ENCODE results near the gene PBOV1.

DNA sequence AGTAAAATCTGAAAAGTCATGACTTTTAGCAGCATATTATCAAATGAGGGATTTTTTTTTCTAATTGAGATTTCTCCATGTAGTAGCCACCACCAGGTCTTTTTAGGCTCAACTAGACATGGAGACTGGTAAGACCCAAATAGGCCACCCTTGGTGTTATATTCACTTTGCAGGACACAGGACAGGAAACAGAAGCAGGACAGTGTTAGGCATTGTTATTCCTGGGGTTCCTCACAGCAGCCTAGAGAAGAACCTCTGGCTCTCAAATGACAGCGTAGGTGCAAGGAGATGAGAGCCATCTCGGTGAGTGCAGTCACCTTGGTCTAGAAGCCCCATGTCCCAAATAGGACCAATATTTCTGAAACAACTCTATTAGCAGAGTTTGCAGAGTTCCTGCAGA is 19.2 kb upstream of the PBOV1 start:
- TF ChIP-seq, protein P1, sequence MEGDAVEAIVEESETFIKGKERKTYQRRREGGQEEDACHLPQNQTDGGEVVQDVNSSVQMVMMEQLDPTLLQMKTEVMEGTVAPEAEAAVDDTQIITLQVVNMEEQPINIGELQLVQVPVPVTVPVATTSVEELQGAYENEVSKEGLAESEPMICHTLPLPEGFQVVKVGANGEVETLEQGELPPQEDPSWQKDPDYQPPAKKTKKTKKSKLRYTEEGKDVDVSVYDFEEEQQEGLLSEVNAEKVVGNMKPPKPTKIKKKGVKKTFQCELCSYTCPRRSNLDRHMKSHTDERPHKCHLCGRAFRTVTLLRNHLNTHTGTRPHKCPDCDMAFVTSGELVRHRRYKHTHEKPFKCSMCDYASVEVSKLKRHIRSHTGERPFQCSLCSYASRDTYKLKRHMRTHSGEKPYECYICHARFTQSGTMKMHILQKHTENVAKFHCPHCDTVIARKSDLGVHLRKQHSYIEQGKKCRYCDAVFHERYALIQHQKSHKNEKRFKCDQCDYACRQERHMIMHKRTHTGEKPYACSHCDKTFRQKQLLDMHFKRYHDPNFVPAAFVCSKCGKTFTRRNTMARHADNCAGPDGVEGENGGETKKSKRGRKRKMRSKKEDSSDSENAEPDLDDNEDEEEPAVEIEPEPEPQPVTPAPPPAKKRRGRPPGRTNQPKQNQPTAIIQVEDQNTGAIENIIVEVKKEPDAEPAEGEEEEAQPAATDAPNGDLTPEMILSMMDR (tag by site-specific recombination; IDR thresholded peaks at IDR 0.05): no peak
- no peak for TF ChIP-seq ZNF354C (tag by site-specific recombination; IDR thresholded peaks at IDR 0.05; ENCODE audit: borderline replicate concordance, low read depth)
- TF ChIP-seq, protein P2, sequence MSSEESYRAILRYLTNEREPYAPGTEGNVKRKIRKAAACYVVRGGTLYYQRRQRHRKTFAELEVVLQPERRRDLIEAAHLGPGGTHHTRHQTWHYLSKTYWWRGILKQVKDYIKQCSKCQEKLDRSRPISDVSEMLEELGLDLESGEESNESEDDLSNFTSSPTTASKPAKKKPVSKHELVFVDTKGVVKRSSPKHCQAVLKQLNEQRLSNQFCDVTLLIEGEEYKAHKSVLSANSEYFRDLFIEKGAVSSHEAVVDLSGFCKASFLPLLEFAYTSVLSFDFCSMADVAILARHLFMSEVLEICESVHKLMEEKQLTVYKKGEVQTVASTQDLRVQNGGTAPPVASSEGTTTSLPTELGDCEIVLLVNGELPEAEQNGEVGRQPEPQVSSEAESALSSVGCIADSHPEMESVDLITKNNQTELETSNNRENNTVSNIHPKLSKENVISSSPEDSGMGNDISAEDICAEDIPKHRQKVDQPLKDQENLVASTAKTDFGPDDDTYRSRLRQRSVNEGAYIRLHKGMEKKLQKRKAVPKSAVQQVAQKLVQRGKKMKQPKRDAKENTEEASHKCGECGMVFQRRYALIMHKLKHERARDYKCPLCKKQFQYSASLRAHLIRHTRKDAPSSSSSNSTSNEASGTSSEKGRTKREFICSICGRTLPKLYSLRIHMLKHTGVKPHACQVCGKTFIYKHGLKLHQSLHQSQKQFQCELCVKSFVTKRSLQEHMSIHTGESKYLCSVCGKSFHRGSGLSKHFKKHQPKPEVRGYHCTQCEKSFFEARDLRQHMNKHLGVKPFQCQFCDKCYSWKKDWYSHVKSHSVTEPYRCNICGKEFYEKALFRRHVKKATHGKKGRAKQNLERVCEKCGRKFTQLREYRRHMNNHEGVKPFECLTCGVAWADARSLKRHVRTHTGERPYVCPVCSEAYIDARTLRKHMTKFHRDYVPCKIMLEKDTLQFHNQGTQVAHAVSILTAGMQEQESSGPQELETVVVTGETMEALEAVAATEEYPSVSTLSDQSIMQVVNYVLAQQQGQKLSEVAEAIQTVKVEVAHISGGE (tag by site-specific recombination; conservative IDR thresholded peaks at IDR 0.05; ENCODE audit: low read depth): no peak
- no peak for TF ChIP-seq ZNF169 (tag by site-specific recombination; IDR thresholded peaks at IDR 0.05)
- no peak for TF ChIP-seq ZFP3 (tag by site-specific recombination; IDR thresholded peaks at IDR 0.05; ENCODE audit: low read depth)
- TF ChIP-seq, protein P3, sequence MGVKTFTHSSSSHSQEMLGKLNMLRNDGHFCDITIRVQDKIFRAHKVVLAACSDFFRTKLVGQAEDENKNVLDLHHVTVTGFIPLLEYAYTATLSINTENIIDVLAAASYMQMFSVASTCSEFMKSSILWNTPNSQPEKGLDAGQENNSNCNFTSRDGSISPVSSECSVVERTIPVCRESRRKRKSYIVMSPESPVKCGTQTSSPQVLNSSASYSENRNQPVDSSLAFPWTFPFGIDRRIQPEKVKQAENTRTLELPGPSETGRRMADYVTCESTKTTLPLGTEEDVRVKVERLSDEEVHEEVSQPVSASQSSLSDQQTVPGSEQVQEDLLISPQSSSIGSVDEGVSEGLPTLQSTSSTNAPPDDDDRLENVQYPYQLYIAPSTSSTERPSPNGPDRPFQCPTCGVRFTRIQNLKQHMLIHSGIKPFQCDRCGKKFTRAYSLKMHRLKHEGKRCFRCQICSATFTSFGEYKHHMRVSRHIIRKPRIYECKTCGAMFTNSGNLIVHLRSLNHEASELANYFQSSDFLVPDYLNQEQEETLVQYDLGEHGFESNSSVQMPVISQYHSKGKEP (tag by site-specific recombination; IDR thresholded peaks at IDR 0.05): no peak
- TF ChIP-seq ZBTB48 (tag by site-specific recombination; IDR thresholded peaks at IDR 0.05): no peak
- TF ChIP-seq, protein P4, sequence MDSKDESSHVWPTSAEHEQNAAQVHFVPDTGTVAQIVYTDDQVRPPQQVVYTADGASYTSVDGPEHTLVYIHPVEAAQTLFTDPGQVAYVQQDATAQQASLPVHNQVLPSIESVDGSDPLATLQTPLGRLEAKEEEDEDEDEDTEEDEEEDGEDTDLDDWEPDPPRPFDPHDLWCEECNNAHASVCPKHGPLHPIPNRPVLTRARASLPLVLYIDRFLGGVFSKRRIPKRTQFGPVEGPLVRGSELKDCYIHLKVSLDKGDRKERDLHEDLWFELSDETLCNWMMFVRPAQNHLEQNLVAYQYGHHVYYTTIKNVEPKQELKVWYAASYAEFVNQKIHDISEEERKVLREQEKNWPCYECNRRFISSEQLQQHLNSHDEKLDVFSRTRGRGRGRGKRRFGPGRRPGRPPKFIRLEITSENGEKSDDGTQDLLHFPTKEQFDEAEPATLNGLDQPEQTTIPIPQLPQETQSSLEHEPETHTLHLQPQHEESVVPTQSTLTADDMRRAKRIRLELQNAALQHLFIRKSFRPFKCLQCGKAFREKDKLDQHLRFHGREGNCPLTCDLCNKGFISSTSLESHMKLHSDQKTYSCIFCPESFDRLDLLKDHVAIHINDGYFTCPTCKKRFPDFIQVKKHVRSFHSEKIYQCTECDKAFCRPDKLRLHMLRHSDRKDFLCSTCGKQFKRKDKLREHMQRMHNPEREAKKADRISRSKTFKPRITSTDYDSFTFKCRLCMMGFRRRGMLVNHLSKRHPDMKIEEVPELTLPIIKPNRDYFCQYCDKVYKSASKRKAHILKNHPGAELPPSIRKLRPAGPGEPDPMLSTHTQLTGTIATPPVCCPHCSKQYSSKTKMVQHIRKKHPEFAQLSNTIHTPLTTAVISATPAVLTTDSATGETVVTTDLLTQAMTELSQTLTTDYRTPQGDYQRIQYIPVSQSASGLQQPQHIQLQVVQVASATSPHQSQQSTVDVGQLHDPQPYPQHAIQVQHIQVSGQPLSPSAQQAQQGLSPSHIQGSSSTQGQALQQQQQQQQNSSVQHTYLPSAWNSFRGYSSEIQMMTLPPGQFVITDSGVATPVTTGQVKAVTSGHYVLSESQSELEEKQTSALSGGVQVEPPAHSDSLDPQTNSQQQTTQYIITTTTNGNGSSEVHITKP (tag by site-specific recombination; IDR thresholded peaks at IDR 0.05): no peak
- no peak for TF ChIP-seq ZNF121 (tag by site-specific recombination; IDR thresholded peaks at IDR 0.05)
- TF ChIP-seq, protein P5, sequence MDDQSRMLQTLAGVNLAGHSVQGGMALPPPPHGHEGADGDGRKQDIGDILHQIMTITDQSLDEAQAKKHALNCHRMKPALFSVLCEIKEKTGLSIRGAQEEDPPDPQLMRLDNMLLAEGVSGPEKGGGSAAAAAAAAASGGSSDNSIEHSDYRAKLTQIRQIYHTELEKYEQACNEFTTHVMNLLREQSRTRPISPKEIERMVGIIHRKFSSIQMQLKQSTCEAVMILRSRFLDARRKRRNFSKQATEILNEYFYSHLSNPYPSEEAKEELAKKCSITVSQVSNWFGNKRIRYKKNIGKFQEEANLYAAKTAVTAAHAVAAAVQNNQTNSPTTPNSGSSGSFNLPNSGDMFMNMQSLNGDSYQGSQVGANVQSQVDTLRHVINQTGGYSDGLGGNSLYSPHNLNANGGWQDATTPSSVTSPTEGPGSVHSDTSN (CRISPR knock-in tag; IDR thresholded peaks at IDR 0.05): no peak
- TF ChIP-seq ZNF747 (tag by site-specific recombination; IDR thresholded peaks at IDR 0.05): no peak
